ENCODE measurements around the gene TTC28.

GRCh38 chr22:28297504-28297903, 382.1 kb downstream of the TTC28 start:
- TF ChIP-seq CTCF (IDR thresholded peaks at IDR 0.05; ENCODE audit: insufficient read depth, low read length, poor library complexity, severe bottlenecking): no peak
- no peak for TF ChIP-seq EZH2phosphoT487 (conservative IDR thresholded peaks at IDR 0.05; ENCODE audit: low read length)

Data from SU-DHL-6 (cell line).